IMR-90 (cell line): ENCODE data around the gene MYO1G. TPM values are rescaled to one million over a fixed set of nuclear protein-coding genes. Genes with fewer than 3 reads are reported as not detected.

Experiments
- ATAC-seq: fragments of 200-7000 bp; cut with Tn5 transposase; 2 replicates; pipeline ENCODE4 v1.9.1; 2020; ENCODE audit warnings: low read depth, mild to moderate bottlenecking, moderate library complexity
- BruUV-seq: library from RNA; stranded (reverse); fragments of 400-500 nt; replicated peaks from 2 replicates; lab custom pipeline; 2021; lab: Mats Ljungman, UMichigan
- CTCF ChIA-PET: fragments of 300-600 bp; formaldehyde crosslinking; extraction: SDS; loops from one replicate; lab custom pipeline; 2021; ENCODE audit warnings: antibody characterized with exemption; lab: Yijun Ruan, JAX
- POLR2A ChIA-PET: fragments of 300-600 bp; sonication (Branson Sonifier 250); formaldehyde crosslinking; loops from one replicate; lab custom pipeline; 2022; ENCODE audit warnings: antibody characterized with exemption; ENCODE audit not compliant: unreplicated experiment; lab: Charles Lee
- DNase-seq: peaks from one replicate; pipeline ENCODE4 v3.0.0; 2013
- H2AFZ ChIP-seq: replicated peaks from 2 replicates; pipeline ENCODE3; 2013; ENCODE audit warnings: low read length, mild to moderate bottlenecking; ENCODE audit not compliant: poor library complexity
- H2AK5ac ChIP-seq: 2 replicates; pipeline ENCODE4 v1.6.1; 2013; ENCODE audit warnings: low read depth, low read length, inconsistent platforms
- H2AK9ac ChIP-seq: replicated peaks from 2 replicates; pipeline ENCODE3; 2013; ENCODE audit warnings: mild to moderate bottlenecking, low read depth, low read length, moderate library complexity; ENCODE audit not compliant: poor library complexity
- H2BK120ac ChIP-seq: 2 replicates; pipeline ENCODE4 v1.6.1; 2013; ENCODE audit warnings: low read depth, low read length, inconsistent platforms
- H2BK15ac ChIP-seq: 3 replicates; pipeline ENCODE4 v1.6.1; 2013; ENCODE audit warnings: low read depth, low read length, inconsistent platforms
- H2BK20ac ChIP-seq: 2 replicates; pipeline ENCODE4 v1.6.1; 2013; ENCODE audit warnings: low read depth, mild to moderate bottlenecking, inconsistent platforms, low read length, moderate library complexity
- H2BK5ac ChIP-seq: 2 replicates; pipeline ENCODE4 v1.6.1; 2013; ENCODE audit warnings: mild to moderate bottlenecking, low read depth, low read length, inconsistent platforms; ENCODE audit not compliant: poor library complexity, severe bottlenecking
- H3K14ac ChIP-seq: replicated peaks from 2 replicates; pipeline ENCODE4 v1.6.1; 2013; ENCODE audit warnings: low read depth, low read length, inconsistent platforms
- H3K18ac ChIP-seq: 2 replicates; pipeline ENCODE4 v1.6.1; 2013; ENCODE audit warnings: low read depth, low read length, control low read depth
- H3K23ac ChIP-seq: 2 replicates; pipeline ENCODE4 v1.6.1; 2013; ENCODE audit warnings: low read depth, low read length, inconsistent platforms
- H3K27ac ChIP-seq: 2 replicates; pipeline ENCODE4 v1.5.1; 2013; ENCODE audit warnings: mild to moderate bottlenecking, control low read depth, low read length; ENCODE audit not compliant: insufficient read depth
- H3K27me3 ChIP-seq: 2 replicates; pipeline ENCODE4 v1.6.1; 2013; ENCODE audit warnings: low read length; ENCODE audit not compliant: control insufficient read depth, insufficient read depth
- H3K36me3 ChIP-seq: 2 replicates; pipeline ENCODE4 v1.6.1; 2013; ENCODE audit warnings: low read length, mixed read lengths; ENCODE audit not compliant: control insufficient read depth, insufficient read depth
- H3K4ac ChIP-seq: 2 replicates; pipeline ENCODE4 v1.6.1; 2013; ENCODE audit warnings: low read depth, low read length, inconsistent platforms
- H3K4me1 ChIP-seq: 2 replicates; pipeline ENCODE4 v1.6.1; 2013; ENCODE audit warnings: low read length, mixed read lengths; ENCODE audit not compliant: control insufficient read depth, insufficient read depth
- H3K4me2 ChIP-seq: 2 replicates; pipeline ENCODE4 v1.6.1; 2013; ENCODE audit warnings: low read depth, mild to moderate bottlenecking, control low read depth, low read length, moderate library complexity
- H3K4me3 ChIP-seq: 2 replicates; pipeline ENCODE4 v1.5.1; 2013; ENCODE audit warnings: low read depth, mild to moderate bottlenecking, control low read depth, low read length, moderate library complexity; ENCODE audit not compliant: insufficient read depth
- H3K56ac ChIP-seq: 2 replicates; pipeline ENCODE4 v1.6.1; 2013; ENCODE audit warnings: low read length, inconsistent platforms; ENCODE audit not compliant: insufficient read depth; ENCODE audit errors: extremely low read depth
- H3K79me1 ChIP-seq, 2 experiments: 2 replicates each; pipeline ENCODE4 v1.6.1; 2013; ENCODE audit warnings: low read length in 2 of 2, inconsistent platforms in 1 of 2, low read depth in 1 of 2
- H3K9ac ChIP-seq: 2 replicates; pipeline ENCODE4 v1.6.1; 2013; ENCODE audit warnings: low read depth, low read length, control low read depth
- H3K9me1 ChIP-seq: 2 replicates; pipeline ENCODE4 v1.6.1; 2013; ENCODE audit warnings: low read length, inconsistent platforms; ENCODE audit not compliant: insufficient read depth
- H3K9me3 ChIP-seq: 2 replicates; pipeline ENCODE4 v1.6.1; 2013; ENCODE audit warnings: low read length; ENCODE audit not compliant: control insufficient read depth, insufficient read depth
- H4K20me1 ChIP-seq: 2 replicates; pipeline ENCODE4 v1.6.1; 2013; ENCODE audit warnings: low read length, inconsistent platforms; ENCODE audit not compliant: insufficient read depth
- H4K5ac ChIP-seq: 2 replicates; pipeline ENCODE4 v1.6.1; 2013; ENCODE audit warnings: mild to moderate bottlenecking, low read depth, low read length, control low read depth
- H4K8ac ChIP-seq, 2 experiments: 2 replicates each; pipeline ENCODE4 v1.6.1; 2013; ENCODE audit warnings: low read depth in 2 of 2, low read length in 2 of 2, control low read depth in 1 of 2, inconsistent platforms in 1 of 2
- H4K91ac ChIP-seq: 2 replicates; pipeline ENCODE4 v1.6.1; 2013; ENCODE audit warnings: low read depth, low read length, inconsistent platforms; ENCODE audit not compliant: insufficient read depth
- BHLHE40 ChIP-seq: fragments of 150-350 bp; IDR thresholded peaks from 2 replicates; pipeline ENCODE4 v1.6.1; 2016; ENCODE audit warnings: mild to moderate bottlenecking, low read depth, low read length
- CTCF ChIP-seq: conservative IDR thresholded peaks from 2 replicates; pipeline ENCODE4 v1.5.1; 2012; ENCODE audit warnings: mild to moderate bottlenecking, low read depth, low read length, improper control_type of control experiment
- FOS ChIP-seq: fragments of 150-350 bp; IDR thresholded peaks from 2 replicates; pipeline ENCODE4 v1.6.1; 2016; ENCODE audit warnings: low read depth, low read length
- MAFK ChIP-seq: IDR thresholded peaks from 2 replicates; pipeline ENCODE4 v1.6.1; 2012; ENCODE audit warnings: low read depth, low read length, improper control_type of control experiment
- MXI1 ChIP-seq: IDR thresholded peaks from 2 replicates; pipeline ENCODE4 v1.6.1; 2012; ENCODE audit warnings: low read depth, mild to moderate bottlenecking, low read length, moderate library complexity, borderline replicate concordance
- POLR2A ChIP-seq: IDR thresholded peaks from 2 replicates; pipeline ENCODE4 v1.6.1; 2012; ENCODE audit warnings: mild to moderate bottlenecking, low read depth, low read length
- RAD21 ChIP-seq: IDR thresholded peaks from 2 replicates; pipeline ENCODE4 v1.6.1; 2012; ENCODE audit warnings: low read length, improper control_type of control experiment
- RFX5 ChIP-seq: IDR thresholded peaks from 2 replicates; pipeline ENCODE4 v1.8.0; 2012; ENCODE audit warnings: low read depth, mild to moderate bottlenecking, low read length, moderate library complexity
- SMC3 ChIP-seq: fragments of 150-350 bp; IDR thresholded peaks from 2 replicates; pipeline ENCODE4 v1.6.1; 2016; ENCODE audit warnings: low read depth, mild to moderate bottlenecking, antibody characterized with exemption, low read length, moderate library complexity
- WGBS, 2 experiments: methylation state at CpG; one replicate each; pipeline versions ENCODE4 v1.1.5 to v1.1.7; 2013; ENCODE audit warnings: missing lambda C conversion rate in 2 of 2; ENCODE audit not compliant: insufficient read length in 1 of 2; ENCODE audit errors: extremely low coverage in 2 of 2; 5-methylcytosine and 5-hydroxymethylcytosine counted together
- dilution Hi-C: fragments of 300-500 bp; cut with HindIII; formaldehyde crosslinking; loops from one replicate; pipeline ENCODE4 v1.14.3; 2018; ENCODE audit warnings: low sequenced_read_pairs; ENCODE audit not compliant: unreplicated experiment
- in situ Hi-C: fragments of 300-500 bp; cut with MboI; formaldehyde crosslinking; loops from 3 replicates; pipeline ENCODE4 v1.14.3; 2019; ENCODE audit warnings: low sequenced_read_pairs, inconsistent platforms, mixed read lengths
- intact Hi-C: fragments of 100-400 bp; cut with micrococcal nuclease; formaldehyde crosslinking; loops from 2 replicates; pipeline ENCODE4 v1.10.0; 2022
- polyA plus RNA-seq, 3 experiments: library from polyadenylated mRNA; depleted of rRNA; stranded (reverse); fragments of >200 nt; gene quantifications; 2 replicates each; pipeline ENCODE4 v1.2.3, GENCODE V29; 2012; ENCODE audit warnings: low replicate concordance in 1 of 3
- total RNA-seq: library from RNA; depleted of rRNA; stranded (reverse); fragments of >200 nt; gene quantifications from 2 replicates; pipeline ENCODE4 v1.2.3, GENCODE V29; 2012
- TF ChIP-seq, protein P1 (sequence below): fragments of 150-350 bp; IDR thresholded peaks from 2 replicates; pipeline ENCODE4 v1.6.1; 2016; ENCODE audit warnings: low read depth, mild to moderate bottlenecking, low read length, moderate library complexity, borderline replicate concordance

Gene MYO1G
- total and polyA plus RNA-seq, 2 of the 4 experiments (the other 2 are of a cell fraction), result under 0.01 to 0.02 TPM

GRCh38 chr7:45001826-45002225 lies 23.0 kb upstream of the MYO1G start:
- Histone ChIP-seq H3K4ac (no peak overlapping the region), H2AK5ac (no peak overlapping the region), H3K9me3 (no peaks in the 10 kb centered on the region), H3K9ac (no peak overlapping the region), H2BK120ac (no peak overlapping the region), H2BK20ac (no peak overlapping the region), H3K23ac (peak overlapping the region; percentile 87; the same call in 1 of the 2 replicates), H3K9me1 (peaks cover 16% of the 10 kb centered on the region), H2BK5ac (no peak overlapping the region), H3K4me1 (peaks cover 5% of the 10 kb centered on the region), H3K36me3 (peaks cover 2% of the 10 kb centered on the region; the same call in 1 of the 2 replicates), H2AK9ac (no peak overlapping the region), H4K20me1 (peaks cover 36% of the 10 kb centered on the region), H2AFZ (no peak overlapping the region), H3K27ac (no peak overlapping the region), H3K4me3 (no peak overlapping the region), H3K27me3 (no peaks in the 10 kb centered on the region), H4K5ac (no peak overlapping the region), H3K14ac (no peak overlapping the region), H4K8ac (no peak overlapping the region), H3K18ac (no peak overlapping the region), H4K91ac (no peak overlapping the region), H3K56ac (no peak overlapping the region), H2BK15ac (no peak overlapping the region), H3K4me2 (0 out of 2 replicates have a peak overlapping the region, but pooled peaks have one; percentile 2), H3K79me1 (peaks cover 23 to 68% of the 10 kb centered on the region in 2 experiments; a peak in 3 of 4 replicates)
- POLR2A ChIA-PET, result no interaction called here
- in situ Hi-C loops (no loop called here), intact Hi-C loops (no loop called here), dilution Hi-C loops (no loop called here)
- no TSS peak for BruUV-seq
- 50% methylated on average over 1 of the region's 2 CpGs; no CpG with 5 or more reads in 1 of the 2 experiments for WGBS, 2 experiments
- ATAC-seq (no peak), DNase-seq (no peak)
- TF ChIP-seq MAFK, result no peak
- TF ChIP-seq POLR2A, result no peak
- TF ChIP-seq RAD21, result no peak
- TF ChIP-seq CTCF, result no peak
- TF ChIP-seq, protein P1, sequence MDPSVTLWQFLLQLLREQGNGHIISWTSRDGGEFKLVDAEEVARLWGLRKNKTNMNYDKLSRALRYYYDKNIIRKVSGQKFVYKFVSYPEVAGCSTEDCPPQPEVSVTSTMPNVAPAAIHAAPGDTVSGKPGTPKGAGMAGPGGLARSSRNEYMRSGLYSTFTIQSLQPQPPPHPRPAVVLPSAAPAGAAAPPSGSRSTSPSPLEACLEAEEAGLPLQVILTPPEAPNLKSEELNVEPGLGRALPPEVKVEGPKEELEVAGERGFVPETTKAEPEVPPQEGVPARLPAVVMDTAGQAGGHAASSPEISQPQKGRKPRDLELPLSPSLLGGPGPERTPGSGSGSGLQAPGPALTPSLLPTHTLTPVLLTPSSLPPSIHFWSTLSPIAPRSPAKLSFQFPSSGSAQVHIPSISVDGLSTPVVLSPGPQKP, result no peak
- no peak for TF ChIP-seq BHLHE40
- no peak for TF ChIP-seq FOS
- no peak for TF ChIP-seq MXI1
- no peak for TF ChIP-seq RFX5
- no peak for TF ChIP-seq SMC3
- CTCF ChIA-PET, result interaction anchor here (1.5 kb wide), 1 partner anchor 26 kb away, joined by 4 read pairs; no protein-coding TSS in a partner anchor
